HG02870 (cell line): Measurements from ENCODE around the gene UPB1.
"Not testable (repeated sequence)": the region's sequence is repeated elsewhere in the genome, so short reads cannot be mapped to it uniquely, and the experiment has no call there.

Experiments
- ATAC-seq: cut with Tn5 transposase; IDR thresholded peaks from one replicate; pipeline ENCODE4 v1.9.1; 2021; ENCODE audit warnings: mild to moderate bottlenecking, moderate library complexity; ENCODE audit not compliant: unreplicated experiment

The UPB1 gene

DNA sequence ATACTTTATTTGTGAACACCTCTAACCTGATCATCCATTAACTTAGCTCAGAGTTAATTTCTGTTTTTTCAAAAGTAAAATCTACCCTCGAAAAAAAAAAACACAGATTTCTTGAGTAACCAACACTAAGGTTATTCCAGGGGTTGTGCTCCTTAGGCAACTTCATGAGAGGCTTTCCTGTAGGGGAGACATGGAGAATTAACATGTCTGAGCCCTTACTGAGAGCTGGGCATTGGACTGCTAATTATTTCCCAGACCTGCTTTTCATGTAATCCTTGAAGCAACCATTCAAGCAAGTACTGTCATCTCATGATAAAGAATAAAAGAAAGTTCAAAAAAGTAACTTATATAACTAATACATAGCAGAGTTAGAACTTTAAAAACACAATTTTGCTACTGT is 13.5 kb upstream of the UPB1 start:
- ATAC-seq, result no peak

DNA sequence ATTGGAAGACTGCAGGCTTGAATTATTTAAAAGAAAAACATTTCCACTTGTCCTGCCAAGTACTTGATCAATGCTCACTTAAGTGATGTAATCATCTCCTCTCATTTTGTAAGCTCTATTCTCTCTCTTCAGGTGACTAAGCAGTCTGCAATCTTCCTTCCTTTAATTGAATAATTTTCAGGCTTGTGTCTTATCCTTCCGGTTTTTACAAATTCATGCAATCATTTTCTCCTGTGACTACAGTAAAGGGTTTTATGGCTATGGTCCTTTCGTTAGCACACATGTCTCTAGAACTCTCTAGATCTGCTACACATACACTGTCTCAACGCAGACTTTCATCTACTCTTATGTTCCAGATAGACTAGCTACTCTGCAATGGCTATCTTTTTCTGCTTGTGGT is 12.6 kb upstream of the UPB1 start:
- ATAC-seq, result no peak

DNA sequence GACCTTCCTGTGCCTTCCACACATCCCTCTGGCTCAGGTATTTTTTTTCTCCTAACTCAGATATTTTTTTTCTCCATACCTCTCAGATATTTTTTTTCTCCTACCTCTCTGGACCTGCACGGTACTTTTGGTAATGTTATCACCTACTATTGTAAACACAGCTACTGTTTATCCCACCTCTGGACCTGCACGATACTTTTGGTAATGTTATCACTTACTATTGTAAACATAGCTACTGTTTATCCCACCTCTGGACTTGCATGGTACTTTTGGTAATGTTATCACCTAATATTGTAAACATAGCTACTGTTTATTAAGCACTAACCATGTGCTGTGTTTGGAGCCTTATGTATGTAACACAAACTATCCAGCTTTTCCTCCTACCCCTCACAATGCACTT is 12.1 kb upstream of the UPB1 start:
- ATAC-seq, result no peak

GRCh38 chr22:24483976-24484545 is 11.1 kb upstream of the UPB1 start:
- no peak for ATAC-seq

- ATAC-seq, result no peak
Measured at GRCh38 chr22:24485170-24485569, 10.0 kb upstream of the UPB1 start.

DNA sequence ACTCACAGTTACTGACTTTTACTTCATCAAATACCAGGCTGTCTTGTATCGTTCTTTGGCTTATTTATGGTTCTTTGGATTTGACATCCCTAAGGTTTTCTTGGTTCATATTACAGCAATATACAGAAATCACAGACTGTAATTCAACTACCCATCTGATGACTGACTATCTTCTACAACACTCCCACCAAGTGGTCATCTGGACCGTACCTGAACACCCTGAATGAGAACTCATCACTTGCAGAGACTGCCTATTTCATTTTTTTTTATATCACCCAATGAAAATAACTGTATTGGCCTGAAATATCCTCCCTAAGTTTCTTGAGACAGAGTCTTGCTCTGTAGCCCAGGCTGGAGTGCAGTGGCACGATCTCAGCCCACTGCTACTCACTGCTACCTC is 9.5 kb upstream of the UPB1 start:
- no peak for ATAC-seq

GRCh38 chr22:24486501-24486921 is 8.6 kb upstream of the UPB1 start:
- no peak for ATAC-seq

DNA sequence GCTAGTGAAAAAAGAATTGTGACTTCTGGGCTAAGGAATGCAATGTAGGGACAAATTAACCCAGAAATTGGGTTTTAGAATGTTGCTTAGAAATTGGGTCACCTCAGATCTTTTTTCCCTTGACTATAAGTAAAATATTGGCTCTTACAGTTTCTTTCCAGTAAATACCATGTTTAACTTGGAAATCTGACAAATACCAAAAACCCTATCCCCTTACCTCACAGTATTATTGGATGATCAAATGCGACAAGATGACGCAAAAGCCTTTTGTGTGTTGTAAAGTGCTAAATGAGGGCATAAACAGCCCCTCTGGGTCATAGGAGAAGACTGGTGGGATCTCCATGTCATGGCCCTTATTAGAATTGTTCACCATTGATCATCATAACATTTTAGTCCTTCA is 6.1 kb upstream of the UPB1 start:
- no peak for ATAC-seq

DNA sequence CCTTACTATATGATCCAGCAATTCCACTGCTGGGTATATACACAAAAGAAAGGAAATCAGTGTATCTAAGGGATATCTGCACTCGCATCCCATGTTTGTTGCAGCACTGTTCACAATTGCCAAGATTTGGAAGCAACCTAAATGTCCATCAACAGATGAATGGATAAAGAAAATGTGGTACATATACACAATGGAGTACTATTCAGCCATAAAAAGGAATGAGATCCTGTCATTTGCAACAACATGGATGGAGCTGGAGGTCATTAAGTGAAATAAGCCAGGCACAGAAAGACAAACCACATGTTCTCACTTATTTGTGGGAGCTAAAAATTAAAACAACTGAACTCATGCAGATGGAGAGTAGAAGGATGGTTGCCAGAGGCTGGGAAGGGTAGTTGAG is 5.7 kb upstream of the UPB1 start:
- not testable (repeated sequence) for ATAC-seq

- ATAC-seq, result no peak
Measured at GRCh38 chr22:24492391-24492790, 2.7 kb upstream of the UPB1 start.

GRCh38 chr22:24494167-24494527 is 985 bp upstream of the UPB1 start:
- ATAC-seq, result no peak

- no peak for ATAC-seq
Measured at GRCh38 chr22:24495365-24495675, 188 bp downstream of the UPB1 start.

DNA sequence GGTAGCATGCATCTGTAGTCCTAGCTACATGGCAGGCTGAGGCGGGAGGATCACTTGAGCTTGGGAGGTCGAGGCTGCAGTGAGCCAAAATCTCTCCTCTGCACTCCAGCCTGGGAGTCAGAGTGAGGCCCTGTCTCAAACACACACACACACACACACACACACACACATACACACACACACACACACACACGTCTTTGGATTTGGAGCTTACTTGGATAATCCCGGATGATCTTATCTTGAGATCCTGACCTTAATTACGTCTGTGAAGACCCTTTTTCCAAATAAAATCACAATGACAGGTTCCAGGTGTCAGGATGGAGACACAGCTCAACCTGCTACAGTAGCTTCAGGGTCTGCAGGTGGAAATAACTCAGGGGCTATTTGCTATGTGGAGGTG is 1.1 kb downstream of the UPB1 start:
- ATAC-seq, result no peak

- no peak for ATAC-seq
Measured at GRCh38 chr22:24496661-24497060, 1.5 kb downstream of the UPB1 start.

GRCh38 chr22:24497841-24498258 is 2.7 kb downstream of the UPB1 start:
- ATAC-seq, result no peak

GRCh38 chr22:24498824-24499223 is 3.7 kb downstream of the UPB1 start:
- no peak for ATAC-seq

- no peak for ATAC-seq
Measured at GRCh38 chr22:24499706-24500276, 4.7 kb downstream of the UPB1 start.

DNA sequence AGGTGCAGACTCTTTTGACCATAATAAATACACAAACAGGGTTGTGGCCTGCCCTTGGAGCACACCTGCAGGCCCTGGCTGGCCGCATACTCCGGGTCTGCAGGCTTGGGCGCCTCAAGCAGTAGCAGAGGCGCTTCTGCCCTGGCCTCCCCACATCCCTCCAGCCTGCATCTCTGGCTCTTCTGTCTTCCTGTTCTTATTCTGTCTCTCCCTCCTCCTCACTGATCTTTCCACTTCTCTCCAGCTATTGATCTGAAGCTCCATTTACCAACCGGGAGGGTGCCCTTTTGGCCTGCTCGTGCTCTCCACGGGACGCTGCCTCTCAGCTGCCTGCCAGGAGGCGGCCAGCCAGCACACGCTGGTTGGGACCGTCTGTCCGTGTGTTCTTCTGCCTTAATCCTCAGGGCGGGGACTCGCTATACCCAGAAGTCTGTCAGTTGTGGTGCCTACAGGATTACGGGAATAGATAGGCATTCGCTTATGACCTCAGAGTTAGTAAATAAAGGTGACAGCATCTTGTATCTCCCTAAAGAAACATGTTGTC is 5.2 kb downstream of the UPB1 start:
- ATAC-seq, result no peak

DNA sequence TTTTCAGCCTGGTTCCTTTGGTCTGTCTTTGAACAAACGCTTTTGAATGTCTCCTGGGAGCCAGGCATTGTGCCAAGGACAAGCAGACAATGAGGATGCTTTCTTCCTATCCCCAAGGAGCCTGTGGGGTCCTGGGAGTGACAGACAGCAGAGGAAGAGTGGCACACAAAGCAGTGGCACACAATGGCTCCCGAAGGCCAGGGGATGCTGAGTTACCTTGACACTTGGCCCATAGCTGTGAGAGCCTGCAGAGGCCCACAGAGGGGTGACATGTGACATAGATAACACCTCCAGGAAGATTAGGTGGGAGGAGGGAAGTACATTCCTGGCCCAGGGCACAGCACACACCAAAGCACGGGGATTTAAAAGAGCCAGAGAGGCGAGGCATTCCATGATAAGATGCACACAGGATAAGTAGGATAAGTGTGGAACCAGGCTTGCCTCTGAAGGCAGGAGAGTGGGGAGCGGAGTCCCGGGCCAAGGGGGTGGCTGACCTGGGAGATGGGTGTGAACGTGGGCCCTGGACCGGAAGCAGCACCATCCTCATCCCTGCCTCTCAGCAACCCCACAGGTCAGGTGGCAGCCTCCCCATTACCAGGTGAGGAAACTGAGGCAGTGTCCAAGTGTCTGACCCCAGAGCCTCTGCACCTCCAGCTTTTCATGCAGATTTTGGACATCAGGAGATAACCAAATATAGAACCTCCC is 6.3 kb downstream of the UPB1 start:
- ATAC-seq, result no peak

DNA sequence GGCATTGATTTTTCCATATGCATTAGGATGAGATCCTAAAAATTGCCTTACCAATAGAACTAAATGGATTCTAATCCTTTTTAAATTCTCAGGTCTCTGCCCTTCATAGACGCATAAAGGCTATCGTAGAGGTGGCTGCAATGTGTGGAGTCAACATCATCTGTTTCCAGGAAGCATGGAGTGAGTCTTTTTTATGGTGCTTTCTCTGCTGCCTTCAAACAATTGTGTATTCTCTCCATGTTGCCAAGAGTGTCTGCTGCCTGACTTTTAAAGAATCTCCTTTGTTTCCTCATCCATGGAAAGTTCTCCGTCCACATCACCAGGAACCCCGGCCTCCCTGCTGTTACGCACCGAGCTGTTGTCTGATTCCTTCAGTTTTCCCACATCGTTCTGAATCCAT is 6.9 kb downstream of the UPB1 start:
- no peak for ATAC-seq

DNA sequence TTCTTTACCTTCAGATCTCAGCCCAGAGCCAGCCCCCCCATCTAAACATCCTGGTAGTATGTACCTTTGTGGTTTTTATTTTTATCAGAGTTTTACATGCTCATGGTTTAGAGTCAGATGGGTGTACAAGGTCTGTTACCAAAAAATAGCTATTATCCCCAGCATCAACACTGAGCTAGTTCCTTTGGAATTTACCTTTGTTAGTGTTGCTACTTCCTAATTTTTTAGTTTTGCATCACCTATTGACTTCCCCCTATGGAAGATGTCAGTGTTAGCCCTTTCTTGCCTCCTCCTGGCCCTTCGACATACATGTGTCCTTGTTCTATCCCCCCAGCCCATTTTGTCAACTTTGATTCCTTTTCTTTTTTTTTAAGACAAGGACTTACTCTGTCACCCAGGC is 7.4 kb downstream of the UPB1 start:
- no peak for ATAC-seq

GRCh38 chr22:24503137-24503842 is 8.2 kb downstream of the UPB1 start:
- no peak for ATAC-seq
